HG03442 (cell line): ENCODE measurements around the gene PFKFB4.
"Not testable (repeated sequence)": the region's sequence is repeated elsewhere in the genome, so short reads cannot be mapped to it uniquely, and the experiment has no call there.

Experiments
- ATAC-seq: cut with Tn5 transposase; IDR thresholded peaks from one replicate; pipeline ENCODE4 v1.9.1; 2021; ENCODE audit warnings: mild to moderate bottlenecking, moderate library complexity; ENCODE audit not compliant: unreplicated experiment

PFKFB4 gene

DNA sequence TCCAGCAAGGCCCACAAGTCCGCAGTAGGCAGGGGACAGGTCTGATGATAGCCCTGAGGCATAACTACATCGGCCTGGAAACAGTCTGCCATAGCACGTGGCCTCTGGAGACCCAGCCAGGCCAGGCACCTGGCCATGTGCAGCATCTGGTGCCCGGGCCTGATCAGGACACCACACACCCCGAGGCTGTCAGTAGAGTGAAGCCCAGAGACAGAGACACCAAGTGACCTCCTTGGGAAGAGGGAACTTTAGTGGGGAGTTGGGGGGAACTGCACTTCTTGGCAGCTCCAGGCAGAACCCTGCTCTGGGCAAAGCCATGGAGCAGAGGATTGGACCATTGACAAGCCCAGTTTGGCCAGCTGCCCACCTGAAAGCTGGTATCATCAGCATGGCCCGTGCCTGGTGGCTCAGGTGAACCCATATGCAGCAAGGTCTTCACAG, 53.9 kb downstream of the PFKFB4 start:
- ATAC-seq = no peak

DNA sequence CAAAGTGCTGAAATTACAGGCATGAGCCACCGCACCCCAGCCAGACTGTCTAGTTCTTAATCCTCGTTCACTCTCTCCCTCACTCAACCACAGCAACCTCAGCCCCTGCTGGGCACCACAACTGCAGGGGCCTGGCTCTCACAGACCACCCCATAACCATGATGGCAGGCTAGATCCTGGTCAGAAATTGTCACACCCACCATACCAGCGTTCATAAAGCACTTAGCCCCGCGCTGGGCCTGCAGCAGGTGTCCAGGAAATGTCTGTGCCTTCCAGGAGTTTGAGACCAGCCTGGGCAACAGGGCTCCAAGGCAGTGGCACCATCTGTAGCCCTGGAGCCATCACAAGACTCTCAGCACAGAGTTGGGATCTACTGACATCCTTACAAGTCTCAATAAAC, 54.5 kb downstream of the PFKFB4 start:
- no peak for ATAC-seq

DNA sequence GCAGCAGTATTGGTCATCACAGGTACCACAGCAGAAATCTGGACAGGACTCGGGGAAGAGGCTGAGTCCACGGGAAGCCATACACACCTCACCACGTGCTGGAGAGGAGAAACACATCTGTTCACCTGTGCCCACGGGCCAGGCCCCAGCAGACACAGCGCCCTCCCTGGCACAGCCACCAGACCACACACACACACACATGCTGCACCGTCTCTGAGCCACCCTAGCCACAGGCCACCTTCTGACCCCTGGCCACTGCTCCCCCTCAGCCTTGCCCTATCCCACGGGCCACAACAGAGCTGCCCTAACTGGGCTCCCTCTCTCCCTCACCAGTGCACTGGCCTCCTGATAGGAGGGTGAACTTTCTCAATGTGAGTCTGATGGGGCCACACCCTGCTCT, 55.4 kb downstream of the PFKFB4 start:
- no peak for ATAC-seq

DNA sequence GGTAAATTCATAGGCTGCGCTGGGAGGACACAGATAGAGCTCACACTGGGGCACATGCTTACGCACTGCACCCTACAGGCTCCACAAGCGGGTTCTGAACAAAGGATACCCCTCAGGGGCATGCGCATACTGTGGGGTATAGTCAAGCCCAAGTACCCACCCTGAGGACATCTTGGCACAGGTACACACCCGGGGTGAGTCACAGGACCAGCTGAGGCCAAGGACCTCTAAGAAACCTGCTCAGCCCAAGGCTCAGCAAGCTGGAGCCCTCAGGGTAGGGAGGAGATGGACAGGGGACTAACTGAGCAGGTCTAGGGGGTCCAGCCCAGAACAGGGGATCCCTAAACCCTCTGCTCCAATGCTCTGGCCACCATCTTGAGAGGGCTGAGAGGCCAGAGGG, 55.9 kb downstream of the PFKFB4 start:
- ATAC-seq = no peak

DNA sequence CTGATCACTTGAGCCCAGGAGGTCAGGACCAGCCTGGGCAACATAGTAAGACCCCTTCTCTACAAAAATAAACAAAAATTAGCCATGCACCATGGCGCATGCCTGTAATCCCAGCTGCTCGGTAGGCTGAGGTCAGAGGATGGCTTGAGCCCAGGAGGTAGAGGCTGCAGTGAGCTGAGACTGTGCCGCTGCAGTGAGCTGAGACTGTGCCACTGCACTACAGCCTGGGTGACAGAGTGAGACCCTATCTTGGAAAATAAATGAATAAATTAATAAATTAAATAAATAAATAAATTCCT, 63.5 kb downstream of the PFKFB4 start:
- ATAC-seq = no peak

DNA sequence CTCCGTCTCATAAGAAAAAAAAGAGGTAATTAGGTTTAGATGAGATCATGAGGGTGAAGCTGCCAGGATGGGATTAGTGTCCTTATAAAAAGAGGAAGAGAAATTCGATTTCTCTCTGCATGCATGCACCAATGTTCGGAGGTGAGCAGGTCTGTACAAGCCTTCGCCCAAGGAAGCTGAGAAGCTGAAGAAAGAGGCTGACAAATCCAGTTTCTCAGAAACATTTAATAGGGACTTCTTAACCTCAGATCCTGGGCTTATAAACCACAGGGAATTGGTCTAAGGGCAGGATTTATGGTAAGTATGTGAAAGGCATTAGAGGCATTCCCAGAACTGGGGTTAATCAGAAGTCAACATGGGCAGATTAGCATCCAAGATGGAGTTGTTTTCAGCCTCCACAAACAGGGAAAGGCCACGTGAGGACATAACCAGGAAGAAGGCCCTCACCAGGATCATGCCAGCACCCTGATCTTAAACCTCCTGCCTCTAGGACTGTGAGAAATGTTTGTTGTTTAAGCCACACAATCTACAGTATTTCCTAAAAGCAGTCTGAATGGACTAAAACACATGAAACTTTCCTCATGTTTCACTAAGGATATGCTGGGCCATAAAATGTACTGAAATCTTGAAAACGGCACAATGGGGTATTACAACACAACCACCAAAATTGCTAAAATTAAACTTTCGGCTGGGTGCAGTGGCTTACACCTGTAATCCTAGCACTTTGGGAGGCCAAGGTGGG, 64.0 kb downstream of the PFKFB4 start:
- no peak for ATAC-seq

DNA sequence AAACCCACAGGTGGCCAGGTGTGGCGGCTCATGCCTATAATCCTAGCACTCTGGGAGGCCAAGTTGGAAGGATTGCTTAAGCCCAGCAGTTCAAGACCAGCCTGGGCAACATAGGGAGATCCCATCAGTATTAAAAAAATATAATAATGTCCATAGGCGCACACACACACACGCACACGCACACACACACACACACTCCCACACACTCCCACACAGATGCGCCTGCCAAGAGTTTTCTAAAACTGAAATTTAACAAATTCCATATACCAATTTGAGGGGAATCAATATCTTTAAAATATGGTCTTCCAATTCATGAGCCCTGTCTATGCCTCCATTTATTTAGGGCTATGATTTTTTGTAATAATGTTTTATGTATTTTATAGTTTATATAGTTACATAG, 69.7 kb downstream of the PFKFB4 start:
- ATAC-seq = no peak

DNA sequence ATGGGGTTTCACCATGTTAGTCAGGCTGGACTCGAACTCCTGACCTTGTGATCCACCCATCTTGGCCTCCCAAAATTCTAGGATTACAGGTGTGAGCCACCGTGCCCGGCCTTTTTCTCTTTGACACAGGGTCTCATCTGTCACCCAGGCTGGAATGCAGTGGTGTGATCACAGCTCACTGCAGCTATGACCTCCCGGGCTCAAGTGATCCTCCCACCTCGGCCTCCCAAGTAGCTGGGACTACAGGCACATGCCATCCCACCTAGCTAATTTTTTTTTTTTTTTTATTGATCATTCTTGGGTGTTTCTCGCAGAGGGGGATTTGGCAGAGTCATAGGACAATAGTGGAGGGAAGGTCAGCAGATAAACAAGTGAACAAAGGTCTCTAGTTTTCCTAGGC, 73.8 kb downstream of the PFKFB4 start:
- ATAC-seq = not testable (repeated sequence)

DNA sequence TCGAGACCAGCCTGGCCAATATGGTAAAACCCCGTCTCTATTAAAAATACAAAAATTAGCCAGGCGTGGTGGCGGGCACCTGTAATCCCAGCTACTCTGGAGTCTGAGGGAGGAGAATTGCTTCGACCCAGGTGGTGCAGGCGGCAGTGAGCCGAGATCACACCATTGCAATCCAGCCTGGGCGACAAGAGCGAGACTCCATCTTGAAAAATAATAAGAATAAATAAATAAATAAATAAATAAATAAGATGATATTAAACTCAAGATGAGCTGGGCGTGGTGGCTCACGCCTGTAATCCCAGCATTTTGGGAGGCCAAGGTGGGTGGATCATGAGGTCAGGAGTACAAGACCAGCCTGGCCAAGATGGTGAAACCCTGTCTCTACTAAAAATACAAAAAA, 75.7 kb downstream of the PFKFB4 start:
- not testable (repeated sequence) for ATAC-seq

DNA sequence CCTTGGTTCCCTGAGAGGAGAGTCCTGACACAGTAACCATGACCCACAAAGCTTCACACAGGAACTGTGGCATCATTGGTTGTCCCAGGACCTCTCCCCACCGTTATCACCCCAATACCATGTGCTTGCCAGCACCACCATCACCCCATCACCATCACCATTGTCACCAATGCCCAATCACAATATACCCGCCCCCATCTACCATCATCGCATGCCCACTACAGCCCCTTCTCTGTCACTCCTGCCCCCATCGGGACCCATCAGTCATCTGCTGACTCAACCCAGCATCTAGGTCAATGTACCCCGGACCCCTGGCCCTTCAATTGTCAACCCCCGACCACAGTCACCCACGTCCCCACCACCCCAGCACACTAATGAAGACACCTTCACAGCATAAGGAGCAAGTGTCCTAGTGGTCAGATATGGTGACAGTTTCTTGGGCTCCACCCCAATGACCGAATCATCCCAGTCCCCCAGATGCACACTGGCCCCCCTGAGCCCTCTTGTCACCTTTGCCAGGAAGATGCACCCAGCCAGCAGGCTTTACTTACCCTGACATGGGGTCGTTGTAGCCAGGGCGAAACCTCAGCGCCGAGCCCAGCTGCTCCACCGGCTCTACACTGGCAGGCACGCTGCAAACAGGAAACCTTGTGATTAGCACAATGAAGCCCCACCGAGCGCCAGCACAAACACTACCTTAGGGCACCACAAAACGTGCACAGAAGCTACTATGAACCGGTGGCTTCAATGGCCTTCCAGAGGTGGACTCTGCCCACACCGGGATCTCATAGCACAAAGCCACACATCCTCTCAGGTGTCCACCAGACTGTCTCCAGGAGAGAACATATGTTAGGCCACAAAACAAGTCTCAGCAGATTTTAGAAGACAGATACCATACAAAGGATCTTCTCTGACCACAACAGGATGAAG, 77.7 kb downstream of the PFKFB4 start:
- no peak for ATAC-seq

DNA sequence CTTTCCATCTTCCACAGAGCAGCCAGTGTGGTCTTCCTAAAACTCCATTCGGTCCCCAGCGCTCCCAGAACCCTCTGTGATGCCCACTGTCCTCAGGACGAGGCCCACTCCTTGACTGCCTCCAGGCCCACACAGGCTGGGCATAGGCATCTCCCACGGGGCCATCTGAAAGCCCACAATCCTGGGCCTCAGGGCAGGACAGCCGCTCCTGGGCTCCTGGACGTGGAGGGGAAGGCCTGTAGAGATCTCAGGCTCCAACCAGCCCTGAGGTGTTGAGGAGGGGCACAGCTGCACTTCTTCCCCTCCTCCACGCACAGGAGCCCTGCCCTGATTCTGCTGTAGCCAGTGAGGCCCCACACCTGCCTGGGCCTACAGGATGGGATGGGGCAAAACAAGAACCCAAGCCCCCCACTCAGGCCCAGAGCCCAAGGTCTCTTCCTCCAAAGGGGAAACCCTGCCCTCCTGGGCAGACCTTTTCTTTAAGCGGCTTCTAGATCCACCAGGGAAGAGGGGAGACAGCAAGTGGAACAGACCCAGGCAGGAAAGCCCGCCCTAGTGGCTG, 78.6 kb downstream of the PFKFB4 start:
- no peak for ATAC-seq

DNA sequence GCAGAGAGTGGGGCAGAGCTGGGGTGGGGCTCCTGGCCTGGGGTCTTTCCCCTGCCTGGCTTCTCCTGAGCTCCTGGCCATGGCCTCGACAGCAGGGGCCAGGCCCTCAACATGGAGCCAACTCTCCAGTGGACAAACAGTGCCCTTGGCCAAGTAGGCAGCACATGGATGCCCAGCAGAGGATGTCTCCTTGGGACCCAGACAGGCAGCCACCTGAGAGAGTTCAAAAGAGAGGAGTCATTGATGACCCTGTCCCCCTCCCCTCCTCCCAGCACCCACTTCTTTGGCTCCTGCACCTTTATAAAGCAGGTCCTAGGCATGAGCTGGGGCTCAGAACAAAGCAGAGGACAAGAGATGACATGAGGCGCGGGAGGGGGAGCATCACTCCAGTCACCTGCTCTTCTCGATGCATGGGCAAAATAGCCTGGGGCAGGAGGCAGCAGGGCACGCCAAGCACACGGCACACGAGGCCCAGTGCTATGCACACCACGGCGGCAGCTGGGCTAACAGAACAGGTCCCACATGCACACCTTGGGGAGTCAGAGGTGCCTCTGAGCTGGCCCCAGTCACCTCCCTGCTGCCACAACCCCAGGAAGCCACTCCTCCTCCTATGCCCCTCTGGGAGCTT, 80.1 kb downstream of the PFKFB4 start:
- no peak for ATAC-seq

DNA sequence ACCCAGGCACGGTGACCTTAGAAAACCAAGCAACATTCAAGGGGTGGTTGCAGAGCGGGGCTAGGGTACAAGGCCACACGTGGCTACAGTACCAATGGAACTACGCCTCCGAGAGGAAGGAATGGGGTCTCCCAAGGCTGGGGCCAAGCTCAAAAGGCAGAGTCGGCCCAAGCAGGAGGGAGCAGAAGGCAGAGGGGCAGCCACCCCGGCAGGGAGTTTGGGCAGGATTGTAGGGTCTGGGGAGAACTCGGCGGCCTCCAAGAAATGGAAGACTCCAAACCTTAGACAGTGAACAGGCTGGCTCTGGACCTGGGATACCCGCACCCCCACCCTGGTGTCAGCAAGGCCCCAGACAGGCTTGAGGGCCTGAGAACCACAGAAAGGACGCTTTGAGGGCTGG, 81.4 kb downstream of the PFKFB4 start:
- ATAC-seq = no peak

DNA sequence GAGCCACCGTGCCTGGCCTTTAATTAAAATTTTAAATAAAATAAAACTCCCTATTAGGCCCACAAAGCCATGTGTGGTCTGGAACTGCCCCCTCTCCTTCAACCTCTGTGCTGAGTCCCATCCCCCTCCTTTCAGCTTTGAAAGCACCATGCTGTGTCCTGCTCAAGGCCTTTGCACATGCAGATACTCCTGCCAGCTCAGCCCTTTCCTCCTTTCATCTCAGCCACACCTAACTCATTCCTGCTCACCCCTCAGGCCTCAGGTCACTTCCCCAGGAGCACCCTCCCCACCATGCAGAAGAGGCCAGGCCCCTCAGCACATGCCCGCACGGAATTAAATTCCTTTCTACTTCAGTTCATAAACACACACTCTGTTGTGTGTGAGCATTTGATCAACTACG, 82.0 kb downstream of the PFKFB4 start:
- no peak for ATAC-seq

DNA sequence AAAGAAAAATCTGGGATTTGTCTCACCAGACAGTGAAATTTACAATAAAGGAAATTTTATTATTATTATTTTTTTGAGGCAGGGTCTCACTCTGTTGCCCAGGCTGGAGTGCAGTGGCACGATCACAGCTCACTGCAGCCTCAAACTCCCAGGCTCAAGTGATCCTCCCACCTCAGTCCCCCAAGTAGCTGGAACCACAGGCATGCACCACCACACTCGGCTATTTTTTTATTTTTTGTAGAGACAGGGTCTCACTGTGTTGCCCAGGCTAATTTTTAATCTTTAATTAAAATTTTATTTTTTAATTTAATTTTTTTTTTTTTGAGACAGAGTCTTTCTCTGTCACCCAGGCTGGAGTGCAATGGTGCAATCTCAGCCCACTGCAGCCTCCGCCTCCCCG, 82.6 kb downstream of the PFKFB4 start:
- not testable (repeated sequence) for ATAC-seq

DNA sequence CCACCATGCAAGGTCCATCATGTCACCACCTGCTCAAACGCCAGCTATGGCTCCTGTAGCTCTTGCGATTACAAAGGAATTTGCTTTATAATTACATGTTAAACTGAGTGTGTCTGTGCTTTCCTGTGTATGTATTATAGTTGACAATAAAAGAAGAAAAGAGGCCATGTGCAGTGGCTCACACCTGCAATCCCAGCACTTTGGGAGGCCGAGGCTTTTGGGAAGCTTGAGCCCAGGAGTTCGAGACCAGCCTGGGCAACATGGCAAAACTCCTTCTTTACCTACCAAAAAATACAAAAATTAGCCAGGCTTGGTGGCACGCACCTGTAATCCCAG, 83.0 kb downstream of the PFKFB4 start:
- ATAC-seq = no peak

DNA sequence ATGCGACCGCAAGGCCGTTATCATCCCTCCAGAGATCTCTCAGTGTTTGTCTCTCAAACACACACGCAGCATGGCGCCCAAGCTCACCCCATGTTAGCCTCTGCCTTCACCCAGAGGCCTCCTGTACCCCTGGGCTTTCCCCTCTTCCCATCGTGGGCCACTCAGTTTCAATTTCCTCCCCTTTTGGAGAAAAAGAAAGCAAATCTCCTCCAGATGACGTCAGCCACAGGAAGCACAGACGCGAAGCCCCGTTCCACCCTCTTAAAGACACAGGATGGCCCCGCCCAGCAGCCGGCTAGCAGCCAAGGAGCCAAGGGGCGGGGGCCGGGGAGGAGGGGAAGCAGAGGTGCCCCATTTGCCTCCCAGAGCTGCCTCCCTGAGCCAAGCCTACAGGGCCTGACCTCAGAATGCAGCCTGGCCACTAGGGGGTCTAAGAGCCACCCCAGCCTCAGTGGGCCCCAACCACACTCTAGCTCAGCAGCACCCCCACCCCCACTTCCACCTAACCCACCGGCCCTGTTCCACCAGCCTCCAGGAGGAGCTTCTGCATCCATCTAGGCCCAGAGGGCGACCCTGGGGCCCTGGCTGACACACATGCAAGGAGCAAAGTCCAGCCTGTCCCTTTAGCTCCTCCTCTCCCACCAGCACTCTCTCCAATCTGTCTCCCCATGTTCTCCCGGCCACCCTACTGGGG, 83.5 kb downstream of the PFKFB4 start:
- peak; percentile 73 for ATAC-seq

DNA sequence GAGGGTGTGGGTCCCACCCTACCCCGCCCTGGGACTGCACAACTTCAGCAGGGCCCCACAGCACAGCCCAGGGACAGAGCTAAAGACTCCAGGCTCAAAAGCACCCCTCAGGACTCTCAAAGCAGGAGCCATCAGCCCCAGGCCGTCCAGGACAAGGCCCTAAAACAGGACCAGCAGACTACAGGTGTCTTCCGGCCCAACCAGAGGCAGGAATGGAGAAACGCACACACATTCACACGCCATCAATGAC, 84.0 kb downstream of the PFKFB4 start:
- no peak for ATAC-seq

DNA sequence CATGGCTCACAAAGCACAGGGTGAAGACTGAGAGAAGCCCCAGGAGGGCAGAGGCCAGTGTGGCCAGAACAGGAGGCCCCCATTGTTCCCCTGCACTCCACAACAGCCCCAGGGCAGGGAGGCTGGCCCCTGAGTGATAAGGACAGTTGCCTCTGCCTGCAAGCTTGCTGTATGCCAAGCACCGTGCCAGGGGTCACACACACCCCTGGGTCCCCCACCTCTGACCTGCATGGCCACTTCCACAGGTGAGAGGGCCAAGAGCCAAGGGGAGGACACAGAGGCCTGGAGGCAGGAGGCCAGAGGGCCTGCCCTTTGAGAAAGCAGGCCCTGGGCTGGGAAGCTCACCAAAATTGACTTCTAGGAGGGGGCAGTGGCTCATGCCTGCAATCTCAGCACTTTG, 86.3 kb downstream of the PFKFB4 start:
- no peak for ATAC-seq

DNA sequence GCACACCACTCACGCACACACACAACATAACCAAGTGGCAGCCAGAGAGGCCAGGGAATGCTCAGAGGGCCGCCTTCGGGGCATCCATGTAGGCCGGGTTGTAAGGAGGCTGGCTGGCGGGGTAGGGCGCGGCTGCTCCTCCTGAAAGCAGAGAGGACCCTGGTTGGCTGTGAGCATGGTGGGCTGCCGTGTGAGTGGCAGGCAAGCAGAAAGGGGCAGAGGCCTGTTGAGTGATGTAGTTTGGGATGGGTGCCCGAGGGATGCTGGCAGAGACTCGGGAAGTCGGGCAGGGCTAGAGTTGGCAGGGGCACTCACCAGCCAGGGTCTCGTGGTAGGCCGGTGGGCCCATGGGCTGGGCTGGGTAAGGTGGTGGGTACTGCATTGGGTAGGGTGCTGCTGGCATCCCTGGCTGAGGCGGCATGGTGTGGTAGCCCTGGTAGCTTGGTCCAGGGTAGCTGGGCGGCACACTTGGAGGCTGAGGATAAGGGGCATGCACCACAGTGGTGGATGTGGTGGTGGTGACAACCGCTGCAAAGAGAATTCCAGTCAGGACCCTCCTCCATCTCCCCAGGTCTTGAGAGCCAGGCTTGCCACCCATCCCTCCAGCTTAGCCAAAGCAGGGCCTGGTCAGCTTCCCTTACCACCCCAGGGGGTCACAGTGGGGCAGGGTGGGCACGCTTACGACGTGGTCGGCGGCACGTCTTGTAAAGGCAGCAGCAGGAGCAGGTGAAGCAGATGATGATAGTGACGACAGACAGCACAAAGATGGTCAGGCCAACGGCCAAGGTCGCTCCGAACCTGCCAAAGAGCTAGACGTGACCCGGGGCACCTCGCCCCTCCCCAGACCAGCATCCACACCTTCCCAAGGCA, 87.3 kb downstream of the PFKFB4 start:
- ATAC-seq = no peak
